Measurements from ENCODE around the gene SRA1. TPM values are rescaled to one million over a fixed set of nuclear protein-coding genes. Genes with fewer than 3 reads are reported as not detected.

Gene SRA1
- total RNA-seq, 2 donors from 2014 or later, result 50.8 to 61.1 TPM

- Mint-ChIP-seq H3K36me3 (ENCODE audit: insufficient read depth in 2 of 2) (peaks cover 8 to 18% of the 10 kb centered on the region in 2 donors), H3K4me1 (ENCODE audit: low read depth) (peaks cover 30% of the 10 kb centered on the region), H3K27ac (no peak overlapping the region), H3K27me3 (ENCODE audit: low read depth) (no peaks in the 10 kb centered on the region), H3K9me3 (no peaks in the 10 kb centered on the region), H3K4me3 (no peak overlapping the region)
- no peak for ATAC-seq (replicated peaks in 1 of 2)
- DNase-seq, result no peak
Measured at GRCh38 chr5:140544986-140545385, 12.3 kb downstream of the SRA1 start.

- ATAC-seq (replicated peaks in 1 of 2) (no peak), DNase-seq (no peak)
- H3K9me3 Mint-ChIP-seq, result no peaks in the 10 kb centered on the region
- H3K4me3 Mint-ChIP-seq, result no peak overlapping the region
- H3K36me3 Mint-ChIP-seq (ENCODE audit: insufficient read depth in 2 of 2), result peaks cover 8 to 17% of the 10 kb centered on the region in 2 donors
- peaks cover 11% of the 10 kb centered on the region for H3K4me1 Mint-ChIP-seq (ENCODE audit: low read depth)
- no peaks in the 10 kb centered on the region for H3K27me3 Mint-ChIP-seq (ENCODE audit: low read depth)
- no peak overlapping the region for H3K27ac Mint-ChIP-seq
Measured at GRCh38 chr5:140542972-140543371, 14.3 kb downstream of the SRA1 start.

GRCh38 chr5:140540227-140540626, 17.0 kb downstream of the SRA1 start:
- Mint-ChIP-seq H3K36me3 (ENCODE audit: insufficient read depth in 2 of 2) (peaks cover 9 to 23% of the 10 kb centered on the region in 2 donors), H3K4me1 (ENCODE audit: low read depth) (peaks cover 2% of the 10 kb centered on the region)

GRCh38 chr5:140524003-140524402, 33.3 kb downstream of the SRA1 start:
- Mint-ChIP-seq H3K4me3 (no peak overlapping the region), H3K27me3 (ENCODE audit: low read depth) (no peaks in the 10 kb centered on the region), H3K36me3 (ENCODE audit: insufficient read depth in 2 of 2) (peaks cover 2 to 20% of the 10 kb centered on the region in 2 donors), H3K27ac (peak overlapping the region; percentile 90), H3K9me3 (no peaks in the 10 kb centered on the region), H3K4me1 (ENCODE audit: low read depth) (no peaks in the 10 kb centered on the region)
- DNase-seq, result no peak
- ATAC-seq (replicated peaks in 1 of 2), result no peak

More at GRCh38 chr5:140540227-140540626, 17.0 kb downstream of the SRA1 start:
- Mint-ChIP-seq H3K4me3 (no peak overlapping the region), H3K27me3 (ENCODE audit: low read depth) (no peaks in the 10 kb centered on the region), H3K9me3 (no peaks in the 10 kb centered on the region), H3K27ac (peak overlapping the region; percentile 49)
- no peak for ATAC-seq (replicated peaks in 1 of 2)
- DNase-seq, result no peak

- DNase-seq (no peak), ATAC-seq (replicated peaks in 1 of 2) (no peak)
- Mint-ChIP-seq H3K9me3 (no peaks in the 10 kb centered on the region), H3K36me3 (ENCODE audit: insufficient read depth in 2 of 2) (peaks cover 6 to 33% of the 10 kb centered on the region in 2 donors), H3K4me1 (ENCODE audit: low read depth) (no peaks in the 10 kb centered on the region), H3K27ac (no peak overlapping the region), H3K4me3 (no peak overlapping the region), H3K27me3 (ENCODE audit: low read depth) (no peaks in the 10 kb centered on the region)
Measured at GRCh38 chr5:140513124-140513523, 44.1 kb downstream of the SRA1 start.

GRCh38 chr5:140509898-140510297, 47.4 kb downstream of the SRA1 start:
- Mint-ChIP-seq H3K27me3 (ENCODE audit: low read depth) (no peaks in the 10 kb centered on the region), H3K27ac (no peak overlapping the region), H3K4me3 (no peak overlapping the region), H3K36me3 (ENCODE audit: insufficient read depth in 2 of 2) (peaks cover 5 to 30% of the 10 kb centered on the region in 2 donors), H3K9me3 (no peaks in the 10 kb centered on the region), H3K4me1 (ENCODE audit: low read depth) (no peaks in the 10 kb centered on the region)
- no peak for ATAC-seq (replicated peaks in 1 of 2)
- no peak for DNase-seq

- Mint-ChIP-seq H3K36me3 (ENCODE audit: insufficient read depth in 2 of 2) (peaks cover 2 to 13% of the 10 kb centered on the region in 2 donors), H3K9me3 (no peaks in the 10 kb centered on the region), H3K4me3 (no peak overlapping the region), H3K4me1 (ENCODE audit: low read depth) (no peaks in the 10 kb centered on the region), H3K27ac (no peak overlapping the region), H3K27me3 (ENCODE audit: low read depth) (no peaks in the 10 kb centered on the region)
- ATAC-seq (replicated peaks in 1 of 2) (peak in 1 of 2 donors; percentile 44), DNase-seq (no peak)
Measured at GRCh38 chr5:140502834-140503233, 54.4 kb downstream of the SRA1 start.

Other genes starting within 250 kb of the SRA1 start
- 10 to 100 TPM in 1 of 2 donors, 1 to 10 TPM in 1; 9.6 to 13.6 TPM for gene HBEGF, start 210.9 kb downstream of the SRA1 start, total RNA-seq
- under 1 TPM; 0.07 to 0.56 TPM for gene SLC4A9, start 197.3 kb downstream of the SRA1 start, total RNA-seq
- 100 to 1,000 TPM; 122 to 140 TPM for gene ANKHD1, start 155.6 kb downstream of the SRA1 start, total RNA-seq
- gene EIF4EBP3, start 9.8 kb downstream of the SRA1 start, total RNA-seq, result 10 to 100 TPM; 14.4 to 16.8 TPM
- 10 to 100 TPM; 33.8 to 38.2 TPM for gene APBB3, start 7.1 kb upstream of the SRA1 start, total RNA-seq
- 10 to 100 TPM; 52.7 to 69.3 TPM for gene SLC35A4, start 7.4 kb upstream of the SRA1 start, total RNA-seq
- under 1 TPM in 1 of 2 donors, not detected in 1; 0.41 TPM for gene CD14, start 75.7 kb upstream of the SRA1 start, total RNA-seq
- 10 to 100 TPM; 31.8 to 35.0 TPM for gene TMCO6, start 82.0 kb upstream of the SRA1 start, total RNA-seq
- 10 to 100 TPM; 43.3 to 51.6 TPM for gene NDUFA2, start 90.2 kb upstream of the SRA1 start, total RNA-seq
- 100 to 1,000 TPM; 121 to 129 TPM for gene IK, start 90.4 kb upstream of the SRA1 start, total RNA-seq
- 10 to 100 TPM; 24.3 to 30.2 TPM for gene WDR55, start 107.4 kb upstream of the SRA1 start, total RNA-seq
- 1 to 10 TPM; 3.7 to 4.6 TPM for gene DND1, start 116.1 kb upstream of the SRA1 start, total RNA-seq
- gene HARS1, start 133.9 kb upstream of the SRA1 start, total RNA-seq, result 10 to 100 TPM; 78.4 to 85.1 TPM
- 10 to 100 TPM; 31.2 to 31.3 TPM for gene HARS2, start 134.0 kb upstream of the SRA1 start, total RNA-seq
- 10 to 100 TPM; 44.9 to 53.7 TPM for gene ZMAT2, start 143.0 kb upstream of the SRA1 start, total RNA-seq
- not detected for gene PCDHA1, start 228.7 kb upstream of the SRA1 start, total RNA-seq
- not detected for gene PCDHA2, start 237.4 kb upstream of the SRA1 start, total RNA-seq
- gene PCDHA3, start 243.6 kb upstream of the SRA1 start, total RNA-seq, result not detected
- gene PCDHA4, start 249.6 kb upstream of the SRA1 start, total RNA-seq, result not detected

Data from activated T-cell treated with anti-CD3 and anti-CD28 coated beads, Interleukin-2, amount 50 U/mL, for 72 hours (primary cell).